Subcutaneous adipose tissue (tissue), 4 donors: ENCODE measurements around the gene JAZF1. TPM values are rescaled to one million over a fixed set of nuclear protein-coding genes. Genes with fewer than 3 reads are reported as not detected.

Experiments used
- CTCF ChIP-seq: fragments of 450-650 bp; IDR thresholded peaks from one replicate; pipeline ENCODE4 v1.5.1; 2016; ENCODE audit warnings: low read depth, mild to moderate bottlenecking, control low read depth, antibody characterized with exemption, moderate library complexity
- total RNA-seq, 4 donors: library from RNA; depleted of rRNA; stranded (reverse); fragments of >200 nt; gene quantifications; one replicate each; pipeline ENCODE4 v1.1.0, GENCODE V29; 2016

JAZF1 gene
- total RNA-seq, 4 donors from 2014 or later: 12.6 to 35.9 (median 23.2) TPM

- TF ChIP-seq CTCF: no peak
These were observed 96.3 kb downstream of the JAZF1 start for GRCh38 chr7:28083998-28084985.

- no peak for TF ChIP-seq CTCF
These were observed 97.2 kb downstream of the JAZF1 start for GRCh38 chr7:28083164-28083997.

GRCh38 chr7:28082071-28082470 lies 98.5 kb downstream of the JAZF1 start:
- no peak for TF ChIP-seq CTCF

GRCh38 chr7:28081016-28081415 lies 99.6 kb downstream of the JAZF1 start:
- TF ChIP-seq CTCF: no peak

GRCh38 chr7:28078036-28078901 lies 102.3 kb downstream of the JAZF1 start:
- no peak for TF ChIP-seq CTCF

- no peak for TF ChIP-seq CTCF
These were observed 103.0 kb downstream of the JAZF1 start for GRCh38 chr7:28077616-28078015.
